ENCODE data around the gene OPTC.

DNA sequence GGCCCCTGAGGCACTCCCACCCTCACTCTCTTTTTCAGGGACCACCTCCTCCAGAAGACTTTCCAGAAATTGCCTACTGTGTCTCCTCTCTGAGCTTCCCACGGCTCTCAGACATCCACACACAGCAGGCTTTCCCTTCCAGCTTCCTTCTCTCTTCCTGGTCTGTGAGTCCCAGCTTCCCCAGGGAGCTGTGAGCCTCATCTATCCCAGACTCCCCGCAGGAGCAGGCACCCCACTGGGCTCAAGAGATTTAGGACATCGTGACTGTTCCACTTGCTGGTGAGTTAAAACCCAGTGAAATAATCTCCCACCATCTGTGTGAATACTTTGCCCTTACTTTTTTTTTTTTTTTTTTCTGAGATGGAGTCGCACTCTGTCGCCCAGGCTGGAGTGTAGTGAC lies 40.3 kb upstream of the OPTC start:
- TF ChIP-seq, protein P1, sequence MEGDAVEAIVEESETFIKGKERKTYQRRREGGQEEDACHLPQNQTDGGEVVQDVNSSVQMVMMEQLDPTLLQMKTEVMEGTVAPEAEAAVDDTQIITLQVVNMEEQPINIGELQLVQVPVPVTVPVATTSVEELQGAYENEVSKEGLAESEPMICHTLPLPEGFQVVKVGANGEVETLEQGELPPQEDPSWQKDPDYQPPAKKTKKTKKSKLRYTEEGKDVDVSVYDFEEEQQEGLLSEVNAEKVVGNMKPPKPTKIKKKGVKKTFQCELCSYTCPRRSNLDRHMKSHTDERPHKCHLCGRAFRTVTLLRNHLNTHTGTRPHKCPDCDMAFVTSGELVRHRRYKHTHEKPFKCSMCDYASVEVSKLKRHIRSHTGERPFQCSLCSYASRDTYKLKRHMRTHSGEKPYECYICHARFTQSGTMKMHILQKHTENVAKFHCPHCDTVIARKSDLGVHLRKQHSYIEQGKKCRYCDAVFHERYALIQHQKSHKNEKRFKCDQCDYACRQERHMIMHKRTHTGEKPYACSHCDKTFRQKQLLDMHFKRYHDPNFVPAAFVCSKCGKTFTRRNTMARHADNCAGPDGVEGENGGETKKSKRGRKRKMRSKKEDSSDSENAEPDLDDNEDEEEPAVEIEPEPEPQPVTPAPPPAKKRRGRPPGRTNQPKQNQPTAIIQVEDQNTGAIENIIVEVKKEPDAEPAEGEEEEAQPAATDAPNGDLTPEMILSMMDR (IDR thresholded peaks at IDR 0.05) = no peak
- no peak for TF ChIP-seq POLR2A (IDR thresholded peaks at IDR 0.05)
- no peak for TF ChIP-seq POLR2AphosphoS5 (IDR thresholded peaks at IDR 0.05)

Data from suprapubic skin (tissue), 4 donors.